GM12891 (cell line): ENCODE data around the gene CTBP2.

ENCODE experiments used
- DNase-seq: peaks from one replicate; pipeline ENCODE4 v3.0.0; 2011; ENCODE audit warnings: low spot score; ENCODE audit not compliant: insufficient read length
- FAIRE-seq: peaks from 2 replicates; lab custom pipeline; 2011; peaks lifted over from hg19 to GRCh38; lab: Jason Lieb, UNC
- PAX5 ChIP-seq: IDR thresholded peaks from 2 replicates; pipeline ENCODE4 v1.6.1; 2011; ENCODE audit warnings: low read length, moderate library complexity, mild to moderate bottlenecking; ENCODE audit not compliant: insufficient read depth, severe bottlenecking
- POLR2A ChIP-seq: IDR thresholded peaks from 2 replicates; pipeline ENCODE4 v1.6.1; 2011; ENCODE audit warnings: low read depth, low read length, control low read depth
- POLR2AphosphoS5 ChIP-seq: IDR thresholded peaks from 2 replicates; pipeline ENCODE4 v1.6.1; 2011; ENCODE audit warnings: low read depth, low read length, control low read depth
- POU2F2 ChIP-seq: IDR thresholded peaks from 2 replicates; pipeline ENCODE4 v1.6.1; 2011; ENCODE audit warnings: low read depth, mild to moderate bottlenecking, control low read depth, low read length, moderate library complexity
- SPI1 ChIP-seq: IDR thresholded peaks from 2 replicates; pipeline ENCODE4 v1.6.1; 2011; ENCODE audit warnings: low read depth, low read length, control low read depth
- TAF1 ChIP-seq: IDR thresholded peaks from 2 replicates; pipeline ENCODE4 v1.6.1; 2011; ENCODE audit warnings: low read depth, low read length, control low read depth

Gene CTBP2

DNA sequence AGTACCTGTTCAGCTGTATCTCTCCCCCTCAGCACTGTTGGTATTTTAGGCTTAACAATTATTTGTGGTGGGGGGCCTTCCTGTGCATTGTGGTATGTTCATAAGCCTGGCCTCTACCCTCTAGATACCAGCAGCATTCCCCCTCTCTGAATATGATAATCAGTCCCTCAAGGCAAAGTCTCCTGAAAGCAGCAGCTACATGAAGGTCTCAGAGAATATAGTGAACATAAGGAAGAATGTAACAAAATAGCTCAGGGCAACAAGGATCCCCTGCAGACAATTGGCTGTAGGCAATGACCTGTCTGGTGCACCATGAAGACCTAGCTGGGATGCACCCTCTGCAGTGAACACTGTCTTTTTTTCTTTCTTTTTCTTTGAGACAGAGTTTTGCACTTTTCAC lies 86.4 kb downstream of the CTBP2 start:
- FAIRE-seq (no peak), DNase-seq (no peak)
- TF ChIP-seq TAF1: no peak
- TF ChIP-seq POLR2AphosphoS5: no peak
- no peak for TF ChIP-seq SPI1
- TF ChIP-seq POU2F2: no peak
- TF ChIP-seq PAX5: no peak
- no peak for TF ChIP-seq POLR2A

DNA sequence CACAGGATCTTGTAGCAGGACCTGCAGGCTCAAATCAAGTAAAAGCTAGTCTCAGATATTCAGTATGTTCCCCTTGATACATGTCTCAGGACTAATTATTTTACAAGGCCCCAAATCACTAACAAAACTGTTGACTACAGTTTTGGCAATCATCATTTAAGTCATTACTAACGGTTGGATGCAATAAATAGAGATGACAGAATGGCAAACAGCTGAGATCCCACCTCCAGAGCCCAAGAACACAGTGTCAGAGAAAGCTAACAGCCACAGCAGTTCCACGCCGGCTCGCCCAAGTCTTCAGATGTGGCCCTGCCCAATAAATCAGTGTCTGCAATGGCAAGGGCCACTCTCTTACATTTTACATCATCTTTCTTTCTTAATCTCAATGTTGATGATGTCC lies 87.6 kb downstream of the CTBP2 start:
- DNase-seq (no peak), FAIRE-seq (no peak)
- no peak for TF ChIP-seq POLR2AphosphoS5
- no peak for TF ChIP-seq PAX5
- TF ChIP-seq TAF1: no peak
- TF ChIP-seq POU2F2: no peak
- TF ChIP-seq POLR2A: no peak
- TF ChIP-seq SPI1: no peak

DNA sequence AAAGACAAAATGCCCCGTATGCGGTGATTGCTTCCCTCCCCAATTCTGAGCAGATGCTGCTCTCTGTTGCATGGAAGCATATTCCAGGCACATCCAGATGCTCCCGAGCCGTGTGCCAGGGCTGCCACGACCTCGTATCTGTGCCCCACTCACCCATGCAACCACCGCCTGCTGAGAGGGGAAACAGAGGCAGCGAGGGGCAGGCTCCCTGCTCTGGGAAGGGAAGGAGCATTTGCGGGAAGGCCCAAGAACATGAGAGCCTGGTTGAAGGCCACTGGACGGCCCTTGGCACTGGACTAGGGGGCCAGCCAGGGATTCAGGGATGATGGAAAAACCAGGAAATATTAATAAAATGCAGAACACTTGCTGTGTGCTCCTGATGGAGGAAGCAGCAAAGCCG lies 89.4 kb downstream of the CTBP2 start:
- no peak for TF ChIP-seq SPI1
- TF ChIP-seq POLR2AphosphoS5: no peak
- TF ChIP-seq TAF1: no peak
- no peak for TF ChIP-seq POLR2A
- no peak for TF ChIP-seq POU2F2
- TF ChIP-seq PAX5: no peak
- FAIRE-seq: no peak
- no peak for DNase-seq

DNA sequence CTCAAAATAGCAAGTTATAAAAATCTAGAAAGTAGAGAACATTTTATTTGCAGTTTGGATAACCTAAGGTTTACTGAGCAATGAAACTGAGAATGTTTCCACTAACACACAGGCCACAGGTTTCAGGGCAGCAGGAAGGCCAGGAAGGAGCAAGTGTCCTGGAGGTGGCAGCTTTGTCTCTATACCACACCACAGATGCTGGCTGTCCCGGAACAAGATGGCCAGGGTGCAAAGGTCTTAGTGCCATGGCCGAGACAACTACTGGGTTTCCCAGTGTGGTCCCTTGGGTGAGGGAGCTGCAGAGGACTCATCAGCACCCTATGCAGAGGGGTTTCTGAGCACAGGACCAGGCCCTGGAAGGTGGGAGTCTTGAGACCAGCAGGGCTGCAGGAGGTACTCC lies 92.0 kb downstream of the CTBP2 start:
- TF ChIP-seq POLR2AphosphoS5 (no peak), TAF1 (no peak), PAX5 (no peak), POU2F2 (no peak), SPI1 (no peak), POLR2A (no peak)
- DNase-seq (no peak), FAIRE-seq (peak; percentile 54)

DNA sequence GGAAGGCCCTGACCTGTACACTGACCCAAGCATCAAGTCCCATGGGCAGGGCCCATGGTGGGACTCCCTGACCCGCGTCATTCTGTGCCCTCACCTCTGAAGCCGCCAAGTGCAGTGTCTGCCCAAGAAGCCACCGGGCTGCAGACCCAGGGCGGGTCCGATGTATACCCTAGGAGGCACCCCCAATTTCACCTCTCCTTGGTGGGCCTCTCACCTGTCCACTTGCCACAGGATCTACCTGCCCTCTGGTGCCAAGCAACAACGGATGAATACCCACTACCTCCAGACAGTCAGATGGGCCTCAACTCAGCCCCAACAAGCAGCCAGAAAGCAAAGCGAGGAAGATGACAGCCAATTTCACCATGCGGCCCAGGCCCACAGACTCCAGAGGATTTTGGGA lies 92.6 kb downstream of the CTBP2 start:
- FAIRE-seq (no peak), DNase-seq (no peak)
- no peak for TF ChIP-seq TAF1
- TF ChIP-seq POU2F2: no peak
- TF ChIP-seq POLR2A: no peak
- TF ChIP-seq PAX5: no peak
- TF ChIP-seq SPI1: no peak
- TF ChIP-seq POLR2AphosphoS5: no peak

DNA sequence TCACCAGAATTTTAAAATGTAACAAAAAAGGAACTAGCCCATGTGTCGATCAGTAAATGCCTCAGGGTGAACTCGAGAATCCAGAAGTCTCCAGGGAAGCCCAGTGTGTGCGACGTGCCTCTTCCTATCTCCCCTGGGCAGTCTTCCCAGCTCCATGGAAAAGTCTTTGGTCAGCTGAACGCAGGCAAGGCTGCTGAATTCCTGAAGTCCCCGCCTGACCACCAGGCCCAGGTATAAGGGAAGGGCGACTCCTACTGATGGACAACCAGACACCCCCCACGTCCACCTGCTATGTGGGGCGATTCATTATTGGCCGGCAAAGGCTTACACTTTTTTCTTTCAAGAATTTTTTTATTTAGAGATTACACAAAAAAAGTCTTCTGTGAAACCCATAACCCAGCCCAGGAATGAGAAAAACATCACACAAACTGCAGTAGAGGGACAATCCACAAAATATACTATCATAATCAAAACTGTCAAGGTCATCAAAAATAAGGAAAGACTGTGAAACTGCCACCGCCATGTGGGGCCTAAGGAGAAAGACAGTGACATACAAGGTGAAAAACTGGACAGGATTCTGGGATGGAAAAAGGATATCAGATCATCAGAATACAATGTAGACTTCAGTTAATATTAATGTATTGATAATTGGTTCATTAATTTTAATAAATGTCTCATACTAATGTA lies 93.5 kb downstream of the CTBP2 start:
- TF ChIP-seq POLR2AphosphoS5: no peak
- TF ChIP-seq SPI1: no peak
- TF ChIP-seq POU2F2: no peak
- no peak for TF ChIP-seq PAX5
- no peak for TF ChIP-seq TAF1
- no peak for TF ChIP-seq POLR2A
- DNase-seq (no peak), FAIRE-seq (no peak)

DNA sequence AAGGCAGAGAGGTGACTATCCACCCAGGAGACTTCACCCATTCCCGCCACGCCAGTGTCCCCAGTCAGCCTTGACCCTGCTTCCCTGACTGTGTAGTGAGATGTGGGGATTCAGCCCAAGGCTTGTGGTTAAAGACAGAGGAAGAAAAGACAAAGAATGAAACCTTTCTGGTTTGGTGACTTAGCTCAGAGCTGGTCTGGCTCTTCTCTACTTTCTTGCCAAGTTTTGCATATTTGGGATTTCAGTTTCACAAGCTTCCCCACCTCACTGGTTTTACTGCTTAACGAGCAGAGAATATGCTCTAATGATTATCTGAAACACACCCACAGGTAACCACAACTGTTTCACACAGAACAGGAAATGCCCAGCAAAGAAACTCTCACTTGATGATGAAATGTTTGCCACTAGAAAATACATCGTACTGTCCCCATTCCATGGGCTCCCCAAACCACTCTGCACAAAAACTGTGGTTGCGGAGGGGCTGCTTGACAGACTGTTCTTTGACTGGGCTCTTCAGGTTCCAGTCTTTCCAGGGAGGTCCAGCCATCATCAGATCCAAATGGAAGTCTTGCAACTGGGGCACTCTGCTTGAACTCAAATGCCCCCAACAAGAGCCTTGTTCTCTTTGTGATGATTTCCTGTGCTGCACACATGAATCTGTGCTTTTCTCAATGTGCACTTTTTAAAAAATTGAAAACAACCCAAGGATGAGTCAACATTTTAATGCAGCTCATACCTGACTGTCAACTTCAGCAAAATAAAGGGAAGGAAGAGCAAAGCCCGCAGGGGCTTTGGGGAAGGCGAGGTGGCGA lies 95.5 kb downstream of the CTBP2 start:
- DNase-seq (peak; percentile 53), FAIRE-seq (peak; percentile 95)
- peak; percentile 39 for TF ChIP-seq SPI1
- TF ChIP-seq PAX5: peak; percentile 45
- TF ChIP-seq POLR2AphosphoS5: 0 out of 2 replicates have a peak, but pooled peaks have one; percentile 26
- no peak for TF ChIP-seq TAF1
- TF ChIP-seq POLR2A: no peak
- TF ChIP-seq POU2F2: peak; percentile 99

DNA sequence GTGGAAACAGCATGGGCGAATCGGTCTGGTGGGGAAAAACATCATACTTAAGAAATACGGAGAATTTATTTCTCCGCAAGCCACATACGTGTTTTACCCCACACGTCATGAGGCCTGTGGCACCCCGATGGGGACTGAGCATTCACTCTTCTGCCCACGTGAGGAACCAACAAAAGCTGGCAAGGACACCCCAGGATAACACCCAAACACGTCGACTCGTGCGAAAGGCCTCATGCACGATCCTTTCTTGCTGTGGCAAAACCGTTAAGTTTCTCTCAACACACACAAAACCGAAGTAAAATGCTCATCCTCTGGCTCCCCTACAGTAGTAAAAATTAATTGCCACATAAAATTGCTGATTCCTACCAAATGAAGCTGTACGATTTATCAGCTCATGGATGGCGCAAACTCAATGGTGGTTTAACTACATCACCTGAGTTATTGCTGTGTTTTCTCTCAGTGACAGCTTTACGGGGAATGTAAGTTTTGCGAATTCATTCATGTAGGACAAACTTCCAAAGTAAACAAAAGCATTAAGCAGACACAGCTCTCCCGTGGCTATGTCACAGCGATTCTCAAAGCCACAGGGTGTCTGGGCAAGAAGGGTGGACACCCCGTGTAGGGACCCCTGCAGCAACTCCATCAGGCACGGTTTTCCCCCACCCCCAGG lies 97.0 kb downstream of the CTBP2 start:
- peak; percentile 9 for FAIRE-seq

DNA sequence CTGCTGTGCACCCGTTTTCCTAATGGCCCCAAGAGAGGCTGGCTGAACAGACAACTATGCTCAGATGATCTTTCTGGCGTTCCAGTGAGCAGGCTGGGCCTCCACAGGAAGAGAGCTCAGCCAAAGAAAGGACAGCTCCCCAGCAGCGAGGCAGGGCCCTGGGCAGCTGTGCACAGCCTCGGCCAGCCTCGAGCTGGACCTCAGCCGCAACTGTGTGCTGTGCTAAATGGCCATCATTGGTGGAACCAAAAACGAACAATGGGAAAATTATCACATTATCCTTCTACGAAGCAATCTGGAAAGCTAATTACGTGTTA lies 97.5 kb downstream of the CTBP2 start:
- TF ChIP-seq POLR2A (no peak), POU2F2 (no peak), POLR2AphosphoS5 (no peak), TAF1 (no peak), SPI1 (no peak), PAX5 (no peak)
- FAIRE-seq (no peak), DNase-seq (no peak)

More for the DNA sequence above, 97.0 kb downstream of the CTBP2 start:
- no peak for DNase-seq
- TF ChIP-seq POLR2A (no peak), POU2F2 (no peak), PAX5 (no peak), TAF1 (no peak), POLR2AphosphoS5 (no peak)
